NCI-H128 (cell line): ENCODE data around the gene IGF1R.

Experiments
- DNase-seq: peaks from one replicate; lab custom pipeline; 2025; ENCODE audit not compliant: unreplicated experiment; lab: John Stamatoyannopoulos, UW

IGF1R gene

DNA sequence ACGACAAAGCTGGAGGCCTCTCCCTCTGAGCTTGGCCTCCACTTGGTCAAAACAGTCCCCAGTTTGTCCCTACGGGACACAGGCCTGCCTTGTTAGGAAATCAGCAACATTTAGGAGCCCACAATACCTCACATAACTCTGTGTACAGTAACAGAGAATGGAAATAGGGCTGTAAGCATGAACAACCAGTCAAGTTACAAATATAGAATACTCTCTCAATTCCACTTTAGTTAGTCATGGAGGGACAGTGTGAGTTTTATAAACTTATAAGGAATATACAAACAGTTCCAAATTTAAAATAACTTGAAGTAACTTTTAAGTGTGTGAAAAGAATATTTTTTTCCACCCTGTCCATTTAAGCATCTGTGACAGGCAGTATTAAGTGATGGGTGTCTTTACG is 229.8 kb downstream of the IGF1R start:
- DNase-seq: no peak

DNA sequence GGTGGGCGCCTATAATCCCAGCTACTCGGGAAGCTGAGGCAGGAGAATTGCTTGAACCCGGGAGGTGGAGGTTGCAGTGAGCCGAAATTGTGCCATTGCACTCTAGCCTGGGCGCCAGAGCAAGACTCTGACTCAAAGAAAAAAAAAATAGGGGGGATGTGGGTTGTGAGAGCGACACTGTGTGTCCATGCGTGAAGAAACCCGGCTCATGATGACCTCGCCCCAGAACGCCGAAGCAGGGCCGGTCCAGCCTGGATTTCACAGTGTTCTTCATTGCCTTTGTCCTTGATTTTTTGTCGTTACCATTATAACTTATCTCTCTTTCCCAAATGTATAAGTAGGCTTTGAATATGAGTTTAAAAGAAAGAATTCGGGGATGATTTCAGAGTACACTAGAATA is 230.5 kb downstream of the IGF1R start:
- DNase-seq: no peak

DNA sequence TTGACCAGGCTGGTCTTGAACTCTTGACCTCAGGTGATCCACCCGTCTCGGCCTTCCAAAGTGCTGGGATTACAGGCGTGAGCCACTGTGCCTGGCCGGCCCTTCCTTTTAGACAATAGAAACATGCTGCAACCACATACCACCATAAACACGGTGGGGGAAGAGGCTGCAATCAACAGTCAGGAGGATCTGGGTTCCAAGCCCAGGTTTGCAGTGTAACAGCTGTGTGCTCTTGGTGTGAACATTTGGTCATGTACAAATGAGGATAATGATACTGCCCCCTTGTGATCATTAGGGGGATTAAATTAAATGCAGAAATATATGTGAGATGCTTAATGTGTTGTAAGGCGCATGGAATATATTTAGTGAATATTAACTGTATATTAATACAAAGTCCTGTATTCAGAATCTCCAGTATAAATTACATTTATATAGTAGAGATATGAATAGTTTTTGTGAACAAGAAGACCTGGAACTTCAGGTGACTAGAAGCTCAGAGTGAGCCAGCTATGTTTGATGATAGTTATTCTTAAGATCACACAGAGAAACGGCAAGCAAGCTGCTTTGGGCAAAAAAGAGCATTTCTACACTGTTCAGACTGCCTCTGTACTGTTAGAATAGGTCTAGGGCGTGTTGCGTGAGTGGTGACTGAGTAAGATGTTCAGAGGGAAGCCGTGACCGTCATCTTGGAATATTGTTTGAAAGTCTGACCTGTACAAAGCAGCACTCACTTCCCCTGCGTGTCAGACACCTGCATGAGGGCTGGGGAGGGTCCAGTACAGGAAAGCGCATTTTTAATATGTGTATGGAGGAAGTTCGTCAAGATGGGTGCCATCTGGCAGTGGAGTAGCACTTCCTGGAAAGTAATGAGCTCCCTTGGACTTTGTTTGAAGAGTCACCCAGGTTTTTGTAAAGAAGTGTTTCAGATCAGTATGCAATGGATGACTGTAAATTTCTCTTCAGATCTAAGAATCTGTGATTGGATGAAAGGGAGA is 233.5 kb downstream of the IGF1R start:
- no peak for DNase-seq

DNA sequence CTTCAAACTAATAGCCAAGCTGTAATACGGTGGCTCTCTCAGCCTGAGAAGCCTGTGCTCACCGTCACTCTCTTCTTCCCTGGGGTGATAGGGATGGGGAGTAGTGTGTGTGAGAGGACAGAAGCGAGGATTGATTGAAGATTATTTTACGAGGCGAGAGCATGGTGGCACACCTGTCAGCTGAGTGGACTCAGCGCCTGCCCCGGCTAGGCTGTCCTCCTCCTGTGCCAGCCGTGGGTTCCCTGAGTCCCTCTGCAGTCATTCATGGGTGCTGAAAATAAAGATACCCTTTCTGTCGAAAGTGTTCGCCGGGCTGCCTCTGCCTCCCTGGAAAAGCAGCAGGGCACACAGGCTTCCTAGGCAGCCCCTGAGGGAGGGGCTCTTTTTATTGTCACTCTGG is 235.1 kb downstream of the IGF1R start:
- DNase-seq: no peak

DNA sequence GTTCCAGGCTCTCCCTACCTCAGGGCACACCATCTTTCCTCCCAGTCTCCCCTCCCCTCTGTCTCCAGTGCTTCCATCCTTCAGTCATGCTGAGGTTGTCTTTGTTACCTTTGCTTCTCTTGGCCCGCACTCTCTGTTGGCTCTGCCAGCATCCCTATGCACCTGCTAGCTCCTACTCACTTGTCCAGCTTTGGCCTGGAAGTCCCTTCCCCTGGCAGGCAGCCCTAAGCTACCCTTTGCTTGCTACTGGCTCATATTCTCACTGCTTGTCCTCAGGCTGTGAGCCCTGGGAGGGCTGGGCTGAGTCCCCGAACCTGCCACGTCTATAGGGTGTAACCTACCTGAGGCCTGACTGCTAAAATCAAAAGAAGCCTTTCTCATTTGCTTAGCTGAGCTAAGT is 236.6 kb downstream of the IGF1R start:
- no peak for DNase-seq

DNA sequence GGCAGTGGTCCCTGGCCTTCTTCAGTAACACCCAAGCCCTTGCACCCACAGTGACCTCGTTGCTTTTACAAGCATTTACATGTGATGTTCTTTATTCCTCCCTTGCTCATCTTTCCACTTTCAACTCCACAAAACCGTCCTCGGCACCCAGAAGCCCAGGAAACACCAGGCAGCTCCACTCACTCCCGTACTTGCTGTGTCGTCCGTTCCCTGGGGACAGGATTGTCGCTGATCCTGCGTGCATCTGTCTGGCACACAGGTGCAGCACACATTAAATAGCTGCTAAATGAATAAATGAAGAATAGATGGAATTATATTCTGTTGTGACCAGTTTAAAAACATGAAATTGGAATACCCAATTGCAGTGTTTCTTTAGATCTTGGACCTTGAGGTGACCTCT is 239.6 kb downstream of the IGF1R start:
- no peak for DNase-seq

DNA sequence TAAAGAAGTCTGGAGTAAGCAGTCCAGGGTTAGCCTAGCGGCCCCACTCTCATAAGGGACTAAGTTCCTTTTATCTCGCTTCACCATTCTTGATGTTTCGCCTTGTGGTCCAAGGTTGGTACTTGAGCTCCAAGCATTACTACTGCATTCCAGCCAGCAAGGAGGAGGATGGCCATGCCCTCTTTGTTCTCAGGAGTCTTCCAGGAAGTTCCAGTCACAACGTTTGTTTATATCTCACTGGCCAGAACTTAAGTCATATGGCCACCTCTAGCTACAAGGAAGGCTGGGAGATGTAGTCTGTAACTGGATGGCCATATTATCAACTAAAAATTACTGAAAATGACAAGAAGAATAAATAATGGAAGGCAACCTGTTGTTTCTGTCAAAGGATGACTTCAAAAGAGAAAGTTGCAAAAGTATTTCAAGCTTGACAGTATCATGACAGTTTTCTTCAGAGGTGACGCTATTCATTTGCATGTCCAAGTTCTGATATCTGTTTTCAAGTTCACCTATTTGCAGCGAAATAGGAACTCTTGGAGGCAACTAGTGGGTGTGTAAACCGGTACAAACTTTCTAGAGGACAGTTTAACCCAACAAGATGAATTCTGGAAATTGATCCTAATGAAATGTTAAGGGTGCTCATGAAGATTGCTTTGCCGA is 240.6 kb downstream of the IGF1R start:
- no peak for DNase-seq

DNA sequence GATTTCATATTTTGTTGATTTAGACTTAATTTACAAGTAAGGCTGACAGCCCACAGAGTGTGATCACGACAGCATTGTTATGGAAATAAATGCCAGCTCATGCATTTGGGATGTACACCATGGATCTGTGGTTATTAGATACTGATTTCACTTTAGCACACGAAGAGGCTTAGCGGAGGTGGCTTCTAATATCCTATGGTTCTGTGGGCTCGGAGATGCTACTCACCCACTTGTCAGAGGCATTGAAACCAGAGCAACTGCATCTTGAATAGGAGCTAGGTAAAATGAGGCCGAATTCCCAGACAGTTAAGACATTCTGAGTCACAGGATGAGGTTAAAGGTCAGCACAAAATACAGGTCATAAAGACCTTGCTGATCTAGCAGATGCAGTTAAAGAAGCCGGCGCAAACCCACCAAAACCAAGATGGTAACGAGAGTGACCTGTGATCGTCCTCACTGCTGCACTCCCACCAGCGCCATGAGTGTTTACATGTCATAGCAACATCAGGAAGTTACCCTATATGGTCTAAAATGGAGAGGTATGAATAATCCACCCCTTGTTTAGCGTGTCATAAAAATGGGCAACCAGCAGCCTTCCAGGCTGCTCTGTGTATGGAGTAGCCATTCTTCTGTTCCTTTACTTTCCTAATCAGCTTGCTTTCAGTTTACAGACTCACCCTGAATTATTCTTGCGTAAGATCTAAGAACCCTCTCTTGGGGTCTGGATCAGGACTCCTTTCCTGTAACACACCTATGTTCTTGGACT is 241.8 kb downstream of the IGF1R start:
- DNase-seq: no peak

DNA sequence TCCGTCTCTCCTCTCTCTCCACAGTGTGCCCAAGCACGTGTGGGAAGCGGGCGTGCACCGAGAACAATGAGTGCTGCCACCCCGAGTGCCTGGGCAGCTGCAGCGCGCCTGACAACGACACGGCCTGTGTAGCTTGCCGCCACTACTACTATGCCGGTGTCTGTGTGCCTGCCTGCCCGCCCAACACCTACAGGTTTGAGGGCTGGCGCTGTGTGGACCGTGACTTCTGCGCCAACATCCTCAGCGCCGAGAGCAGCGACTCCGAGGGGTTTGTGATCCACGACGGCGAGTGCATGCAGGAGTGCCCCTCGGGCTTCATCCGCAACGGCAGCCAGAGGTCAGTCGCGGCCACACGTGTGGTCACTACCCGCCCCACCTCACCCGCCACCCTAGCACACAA is 243.0 kb downstream of the IGF1R start:
- DNase-seq: no peak

DNA sequence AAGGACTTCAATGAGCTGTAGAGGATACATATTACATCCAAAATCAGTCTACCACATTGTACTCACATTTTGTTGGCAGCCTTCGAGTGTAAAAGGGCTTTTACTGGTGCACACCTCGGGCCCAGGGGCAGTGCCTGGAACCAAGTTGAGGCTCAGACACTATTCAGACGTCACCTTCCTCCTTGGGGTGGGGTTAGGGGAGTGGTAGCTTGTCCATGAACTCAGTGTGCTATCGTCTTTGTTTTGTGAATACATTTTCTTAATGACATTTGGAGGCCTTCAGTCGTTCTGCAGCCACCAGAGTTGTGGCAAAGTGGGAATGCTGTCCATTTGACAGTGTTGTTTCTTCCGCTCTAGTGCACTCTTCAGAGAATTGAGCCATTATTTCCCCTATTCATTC is 245.1 kb downstream of the IGF1R start:
- DNase-seq: no peak

DNA sequence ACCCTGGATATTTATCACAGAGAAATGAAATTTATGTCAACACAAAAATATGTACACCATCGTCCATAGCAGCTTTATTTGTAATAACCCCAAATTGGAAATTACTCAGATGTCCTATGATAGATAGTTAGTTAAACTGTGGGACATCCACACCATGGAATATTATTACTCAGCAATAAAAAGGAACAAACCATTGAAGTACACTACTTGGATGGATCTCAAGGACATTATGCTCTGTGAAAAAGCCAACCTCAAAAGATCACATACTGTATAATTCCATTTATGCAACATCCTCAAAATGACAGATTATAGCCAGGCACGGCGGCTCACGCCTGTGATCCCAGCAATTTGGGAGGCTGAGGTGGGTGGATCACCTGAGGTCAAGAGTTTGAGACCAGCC is 246.0 kb downstream of the IGF1R start:
- no peak for DNase-seq

DNA sequence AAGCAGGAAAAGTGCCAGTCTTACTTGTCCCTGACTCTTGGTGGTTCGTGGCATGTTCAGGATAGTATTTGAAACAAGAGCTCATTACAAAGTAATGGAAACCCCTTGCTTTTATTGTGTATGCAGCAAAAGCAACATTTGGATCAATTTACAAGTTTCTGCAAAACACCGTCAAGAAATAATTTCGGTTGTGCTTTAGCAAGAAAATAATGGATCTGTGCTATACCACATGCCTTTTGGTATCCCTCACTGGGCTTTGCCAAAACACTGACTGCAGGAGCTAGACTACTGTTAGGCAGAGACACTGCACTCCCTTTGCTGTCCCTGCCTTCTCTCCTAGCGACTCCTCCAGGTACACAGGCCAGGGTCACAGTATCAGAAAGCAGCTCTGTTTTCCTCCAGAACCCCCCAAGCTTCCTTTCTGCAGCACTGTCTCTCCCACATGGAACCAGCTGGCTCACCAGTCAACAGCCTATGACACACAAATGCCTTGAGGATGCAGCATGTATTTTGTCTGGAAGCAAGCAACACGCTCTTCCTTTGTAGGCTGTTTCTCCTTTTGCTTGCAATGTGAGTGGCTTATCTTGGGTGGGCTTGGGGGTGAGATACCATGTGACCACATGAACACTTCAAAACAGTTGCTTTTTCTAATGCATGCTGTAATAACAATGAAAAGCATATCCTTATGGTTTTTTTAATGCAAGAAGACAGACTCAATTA is 247.8 kb downstream of the IGF1R start:
- no peak for DNase-seq

DNA sequence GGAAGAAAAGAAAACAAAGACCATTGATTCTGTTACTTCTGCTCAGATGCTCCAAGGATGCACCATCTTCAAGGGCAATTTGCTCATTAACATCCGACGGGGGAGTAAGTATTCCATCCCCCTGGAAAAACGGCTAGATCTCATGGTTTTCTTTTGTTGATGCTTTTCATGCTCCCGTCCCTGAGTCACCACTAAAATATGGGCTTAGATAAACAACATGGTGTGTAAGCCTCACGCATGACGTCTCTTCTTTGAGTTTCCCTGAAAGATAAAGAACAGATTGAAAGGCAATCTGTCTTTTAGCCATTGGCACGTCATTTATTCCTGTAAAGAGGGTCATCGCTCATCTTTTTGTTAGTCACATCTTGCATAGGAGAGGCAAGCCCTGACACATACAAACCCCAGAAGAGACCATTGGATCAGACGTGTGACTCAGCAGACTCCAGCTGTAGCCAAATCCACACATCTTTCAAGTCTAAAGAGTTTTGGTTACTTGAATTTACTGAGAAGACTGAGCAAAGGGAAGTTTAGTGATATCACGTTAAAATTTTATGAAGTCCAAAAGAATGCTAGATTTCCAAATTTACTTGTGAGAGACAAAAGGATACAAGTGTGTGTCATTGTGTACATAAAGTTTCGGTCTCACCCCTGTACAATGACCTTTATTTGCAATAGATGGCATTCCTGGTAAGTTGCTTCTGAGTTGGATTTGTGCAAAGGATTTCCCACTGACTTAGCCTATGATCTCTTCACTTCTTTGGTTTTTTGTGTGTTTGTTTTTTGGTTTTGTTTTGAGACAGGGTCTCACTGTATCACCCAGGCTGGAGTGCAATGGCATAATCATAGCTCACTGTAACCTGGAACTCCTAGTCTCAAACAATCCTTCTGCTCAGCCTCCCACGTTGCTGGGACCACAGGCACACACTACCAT is 248.7 kb downstream of the IGF1R start:
- DNase-seq: no peak

DNA sequence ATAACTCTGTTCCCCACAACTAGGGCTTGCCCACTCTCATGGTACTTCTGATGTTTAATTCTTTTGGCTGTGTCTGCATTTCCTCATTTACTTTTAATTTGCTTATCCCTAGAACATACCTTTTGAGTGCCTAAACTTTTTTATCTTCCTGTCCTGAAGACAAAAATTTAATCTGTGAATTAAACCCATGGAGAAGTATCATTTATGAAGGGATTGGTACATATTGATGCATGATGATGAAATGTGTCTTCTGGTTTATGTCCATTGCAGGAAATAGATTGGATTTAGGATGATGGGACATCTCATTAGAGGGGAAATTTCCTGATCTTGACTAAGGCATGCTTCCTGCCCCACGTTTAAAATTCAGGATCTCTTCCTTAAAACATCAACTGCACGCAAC is 249.8 kb downstream of the IGF1R start:
- no peak for DNase-seq

DNA sequence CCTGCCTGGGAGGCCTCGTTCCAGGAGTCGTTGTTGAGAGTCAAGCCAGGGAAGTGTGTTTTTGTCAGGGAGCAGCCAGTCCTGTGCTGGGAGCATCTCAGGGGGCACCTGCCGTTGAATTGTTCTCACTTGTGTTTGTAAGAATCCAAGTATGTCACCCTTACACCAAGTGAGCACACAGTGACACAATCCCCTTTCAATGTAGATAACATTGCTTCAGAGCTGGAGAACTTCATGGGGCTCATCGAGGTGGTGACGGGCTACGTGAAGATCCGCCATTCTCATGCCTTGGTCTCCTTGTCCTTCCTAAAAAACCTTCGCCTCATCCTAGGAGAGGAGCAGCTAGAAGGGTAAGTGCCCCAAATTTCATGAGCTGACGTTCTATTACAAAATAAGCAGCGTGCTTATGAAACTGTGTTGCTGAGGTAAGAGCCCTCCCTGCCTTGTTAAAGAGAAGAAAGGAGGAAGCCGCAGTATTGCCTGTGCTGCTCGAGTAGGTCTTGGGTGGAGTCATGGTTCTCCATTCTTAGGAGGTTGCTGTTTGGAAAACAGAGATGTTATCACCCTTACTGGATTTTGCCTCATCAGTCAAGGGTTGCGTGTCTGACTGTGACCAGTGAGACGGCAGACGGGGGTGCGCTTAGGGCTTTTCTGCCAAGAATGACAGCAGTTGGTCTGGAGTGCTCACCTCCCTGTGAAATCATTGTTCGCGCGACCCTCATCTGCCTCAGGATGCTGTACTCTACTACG is 251.1 kb downstream of the IGF1R start:
- DNase-seq: no peak

DNA sequence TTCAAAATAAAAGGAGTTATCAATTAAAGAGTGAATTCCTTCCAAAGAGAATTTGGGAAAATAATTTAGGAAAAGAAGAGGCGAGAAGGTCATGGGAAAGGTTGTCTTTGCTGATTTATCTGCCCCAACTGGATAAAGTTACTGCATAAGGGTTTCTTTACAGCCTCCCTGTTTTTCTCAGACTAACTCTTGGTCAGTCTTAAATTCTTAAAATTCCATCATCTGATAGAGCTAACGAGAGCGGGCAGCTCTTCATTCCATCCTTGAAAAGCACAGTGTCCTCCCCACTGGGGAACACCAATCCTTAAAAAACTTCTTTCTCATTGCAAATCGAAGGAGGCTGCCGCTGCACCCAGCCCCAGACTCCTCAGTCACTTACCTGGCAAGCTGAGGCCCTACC is 252.0 kb downstream of the IGF1R start:
- DNase-seq: no peak

DNA sequence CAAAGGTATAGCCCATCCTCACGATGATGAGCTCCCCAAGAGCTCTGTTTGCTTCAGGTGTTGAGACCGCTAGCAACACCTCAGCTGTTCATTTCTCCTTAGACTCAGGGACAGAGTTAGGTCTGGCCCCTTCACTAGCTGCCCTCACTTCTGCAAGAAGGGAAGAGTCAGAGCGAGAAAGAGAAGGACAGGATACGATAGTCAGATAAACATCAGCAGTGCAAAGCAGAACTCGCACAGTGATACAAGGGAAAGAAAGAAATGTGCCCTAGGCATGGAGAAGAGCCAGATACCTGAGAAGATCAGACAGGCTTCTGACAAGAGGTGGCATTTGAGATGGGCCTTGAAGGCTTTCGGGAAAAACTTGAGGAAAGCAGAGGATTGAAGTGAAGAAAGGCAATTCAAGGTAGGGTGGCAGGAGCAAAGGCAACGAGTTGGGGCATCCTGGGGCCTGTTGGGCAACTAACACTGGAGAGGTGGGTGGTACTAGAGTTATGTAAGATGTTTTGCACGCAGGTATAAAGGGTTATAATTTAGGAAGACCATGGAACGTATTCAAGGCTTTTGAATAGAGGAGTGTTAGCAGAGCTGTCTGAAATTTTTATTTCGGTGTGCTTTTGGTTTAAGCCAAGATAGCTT is 253.2 kb downstream of the IGF1R start:
- DNase-seq: no peak

DNA sequence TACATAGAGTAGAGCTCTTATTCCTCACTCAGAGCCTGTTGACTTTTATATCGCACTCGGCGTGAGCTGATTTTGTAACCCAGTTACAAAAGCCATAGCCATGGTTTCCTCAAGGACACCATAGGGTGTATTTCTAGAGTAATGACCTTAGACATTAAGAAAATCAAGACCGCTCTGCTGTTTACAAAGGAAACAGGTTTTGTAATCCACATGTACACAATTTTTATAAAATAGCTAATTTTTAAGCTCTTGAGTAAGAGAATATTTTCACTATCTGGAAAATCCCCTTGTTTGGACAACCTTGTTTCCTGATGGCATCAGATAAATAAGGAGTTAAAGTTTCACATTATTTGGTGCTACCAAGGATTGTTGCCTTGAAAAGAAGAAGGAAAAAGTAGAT is 254.6 kb downstream of the IGF1R start:
- DNase-seq: no peak
